Tibial nerve (tissue), 4 donors: ENCODE data around the gene ANKRD17.

Experiments
- EP300 ChIP-seq, 2 donors: sonication (generic); formaldehyde crosslinking; IDR thresholded peaks; one replicate each; pipeline ENCODE4 v1.6.1; 2017; ENCODE audit warnings: antibody characterized with exemption in 2 of 2, mild to moderate bottlenecking in 1 of 2
- POLR2A ChIP-seq, 2 donors: fragments of 450-650 bp; IDR thresholded peaks; one replicate each; pipeline ENCODE4 v1.6.1; 2017; ENCODE audit warnings: antibody characterized with exemption in 2 of 2, mild to moderate bottlenecking in 2 of 2, moderate library complexity in 2 of 2
- TF ChIP-seq, protein P1 (sequence below), 5 experiments: fragments of 200-600 bp in 3 of 5; fragments of 450-650 bp in 2 of 5; sonication (generic) in 3 of 5; IDR thresholded peaks; one replicate each; pipeline ENCODE4 v1.5.1; 2016 to 2019; ENCODE audit warnings: antibody characterized with exemption in 5 of 5, mild to moderate bottlenecking in 3 of 5, moderate library complexity in 2 of 5

DNA sequence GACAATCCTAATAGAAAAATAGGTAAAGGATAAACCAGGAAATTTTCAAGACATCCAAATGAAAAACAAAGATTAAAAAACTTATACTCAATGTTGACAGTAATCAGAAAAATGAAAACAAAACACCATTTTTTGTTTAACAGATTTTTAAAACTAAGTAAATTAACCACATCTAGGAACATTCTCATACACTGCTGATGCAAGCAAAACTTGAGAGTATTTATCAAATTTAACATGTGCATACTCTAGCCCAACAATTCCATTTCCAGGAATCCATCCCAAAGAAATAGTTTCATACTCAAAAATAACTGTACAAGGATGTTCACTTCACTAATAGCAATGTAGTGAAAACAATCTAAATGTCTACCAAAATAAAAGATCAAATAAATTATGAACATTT lies 11.5 kb downstream of the ANKRD17 start:
- TF ChIP-seq POLR2A (IDR thresholded peaks at IDR 0.05) (no peak), EP300 (IDR thresholded peaks at IDR 0.05) (no peak)
- TF ChIP-seq, protein P1, sequence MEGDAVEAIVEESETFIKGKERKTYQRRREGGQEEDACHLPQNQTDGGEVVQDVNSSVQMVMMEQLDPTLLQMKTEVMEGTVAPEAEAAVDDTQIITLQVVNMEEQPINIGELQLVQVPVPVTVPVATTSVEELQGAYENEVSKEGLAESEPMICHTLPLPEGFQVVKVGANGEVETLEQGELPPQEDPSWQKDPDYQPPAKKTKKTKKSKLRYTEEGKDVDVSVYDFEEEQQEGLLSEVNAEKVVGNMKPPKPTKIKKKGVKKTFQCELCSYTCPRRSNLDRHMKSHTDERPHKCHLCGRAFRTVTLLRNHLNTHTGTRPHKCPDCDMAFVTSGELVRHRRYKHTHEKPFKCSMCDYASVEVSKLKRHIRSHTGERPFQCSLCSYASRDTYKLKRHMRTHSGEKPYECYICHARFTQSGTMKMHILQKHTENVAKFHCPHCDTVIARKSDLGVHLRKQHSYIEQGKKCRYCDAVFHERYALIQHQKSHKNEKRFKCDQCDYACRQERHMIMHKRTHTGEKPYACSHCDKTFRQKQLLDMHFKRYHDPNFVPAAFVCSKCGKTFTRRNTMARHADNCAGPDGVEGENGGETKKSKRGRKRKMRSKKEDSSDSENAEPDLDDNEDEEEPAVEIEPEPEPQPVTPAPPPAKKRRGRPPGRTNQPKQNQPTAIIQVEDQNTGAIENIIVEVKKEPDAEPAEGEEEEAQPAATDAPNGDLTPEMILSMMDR (IDR thresholded peaks at IDR 0.05): no peak
